GM23248 (cell line): ENCODE measurements around the gene GRK3. TPM values are rescaled to one million over a fixed set of nuclear protein-coding genes. Genes with fewer than 3 reads are reported as not detected.

ENCODE experiments used
- DNase-seq: peaks from one replicate; pipeline ENCODE4 v3.0.0-alpha.2; 2015
- H2AFZ ChIP-seq: fragments of 200-600 bp; sonication (generic); 2 replicates; pipeline ENCODE4 v1.6.1; 2016; ENCODE audit warnings: antibody characterized with exemption
- H3F3A ChIP-seq: fragments of 200-600 bp; sonication (generic); 2 replicates; pipeline ENCODE4 v1.6.1; 2016; ENCODE audit warnings: mild to moderate bottlenecking, antibody characterized with exemption, mixed run types; ENCODE audit not compliant: insufficient read depth
- H3K27ac ChIP-seq: fragments of 200-600 bp; sonication (generic); 2 replicates; pipeline ENCODE4 v1.5.1; 2016; ENCODE audit warnings: mild to moderate bottlenecking
- H3K27me3 ChIP-seq: fragments of 200-600 bp; sonication (generic); replicated peaks from 2 replicates; pipeline ENCODE4 v1.6.1; 2016; ENCODE audit warnings: mild to moderate bottlenecking; ENCODE audit not compliant: insufficient read depth
- H3K36me3 ChIP-seq: fragments of 200-600 bp; sonication (generic); 2 replicates; pipeline ENCODE4 v1.6.1; 2016; ENCODE audit warnings: low read depth, mild to moderate bottlenecking
- H3K4me1 ChIP-seq: fragments of 200-600 bp; sonication (generic); 2 replicates; pipeline ENCODE4 v1.6.1; 2016; ENCODE audit warnings: mild to moderate bottlenecking; ENCODE audit not compliant: insufficient read depth
- H3K4me2 ChIP-seq: fragments of 200-600 bp; sonication (generic); one replicate; pipeline ENCODE4 v1.6.1; 2016; ENCODE audit warnings: mild to moderate bottlenecking; ENCODE audit not compliant: unreplicated experiment
- H3K4me3 ChIP-seq: fragments of 200-600 bp; sonication (generic); 2 replicates; pipeline ENCODE4 v1.5.1; 2016; ENCODE audit warnings: mild to moderate bottlenecking
- H3K79me2 ChIP-seq: fragments of 200-600 bp; sonication (generic); 2 replicates; pipeline ENCODE4 v1.6.1; 2016; ENCODE audit warnings: mild to moderate bottlenecking; ENCODE audit not compliant: insufficient read depth
- H3K9ac ChIP-seq: fragments of 200-600 bp; sonication (generic); 2 replicates; pipeline ENCODE4 v1.6.1; 2016; ENCODE audit warnings: mild to moderate bottlenecking
- H3K9me2 ChIP-seq: fragments of 200-600 bp; sonication (generic); 2 replicates; pipeline ENCODE4 v1.6.1; 2016; ENCODE audit warnings: mixed run types, mild to moderate bottlenecking, moderate library complexity; ENCODE audit not compliant: insufficient read depth
- H3K9me3 ChIP-seq: fragments of 200-600 bp; sonication (generic); one replicate; pipeline ENCODE4 v1.6.1; 2017; ENCODE audit warnings: low read depth
- H4K20me1 ChIP-seq: fragments of 200-600 bp; sonication (generic); 2 replicates; pipeline ENCODE4 v1.6.0; 2016; ENCODE audit not compliant: insufficient read depth
- EZH2 ChIP-seq: fragments of 200-600 bp; sonication (generic); IDR thresholded peaks from 2 replicates; pipeline ENCODE4 v1.6.1; 2018; ENCODE audit warnings: antibody characterized with exemption, mild to moderate bottlenecking; ENCODE audit not compliant: insufficient read depth, poor library complexity, severe bottlenecking
- EZH2phosphoT487 ChIP-seq: fragments of 200-600 bp; sonication (generic); IDR thresholded peaks from 2 replicates; pipeline ENCODE4 v1.6.1; 2018; ENCODE audit warnings: antibody characterized with exemption, moderate library complexity, mild to moderate bottlenecking, low read depth; ENCODE audit not compliant: insufficient read depth
- WGBS, 2 experiments: methylation state at CpG; one replicate each; pipeline ENCODE4 v1.1.6; 2015 to 2017; ENCODE audit warnings: low lambda C conversion rate in 2 of 2, low coverage in 1 of 2; ENCODE audit errors: missing lambda C conversion rate in 2 of 2; 5-methylcytosine and 5-hydroxymethylcytosine counted together
- in situ Hi-C: fragments of 300-500 bp; cut with MboI; formaldehyde crosslinking; loops from 2 replicates; pipeline ENCODE4 v1.15.0; 2020
- polyA plus RNA-seq: library from polyadenylated mRNA; unstranded; fragments of >200 nt; fragmentation: Nextera tagmentation; extraction: Ambion mirVana; gene quantifications from 2 replicates; pipeline ENCODE4 v1.2.1, GENCODE V29; 2016
- total RNA-seq: library from RNA; depleted of rRNA; stranded (reverse); fragments of >200 nt; shearing (Covaris generic); gene quantifications from 2 replicates; pipeline ENCODE4 v1.2.3, GENCODE V29; 2014

The GRK3 gene
- total and polyA plus RNA-seq, 2 experiments from 2014 or later, result 0.08 to 0.11 TPM

DNA sequence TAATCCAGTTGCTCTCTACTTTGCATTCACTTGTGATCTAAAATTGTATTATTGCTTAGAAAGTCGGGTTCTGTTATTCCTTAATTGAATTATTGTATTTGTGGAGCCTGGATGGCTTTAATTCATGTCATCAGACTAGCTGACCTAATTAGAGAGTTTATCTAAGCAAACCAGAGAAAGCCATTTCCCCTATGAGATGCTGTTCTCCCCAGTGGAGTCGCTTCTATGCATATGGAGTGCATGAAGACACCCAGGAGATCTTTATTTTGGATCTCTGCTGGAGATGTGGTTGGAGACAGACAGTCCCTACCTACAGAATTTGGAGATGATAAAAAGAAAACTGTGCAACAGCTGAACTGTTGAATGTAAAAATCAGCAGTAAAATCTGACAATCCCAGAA, 132.3 kb downstream of the GRK3 start:
- no peak overlapping the region for H3K9ac ChIP-seq
- in situ Hi-C loops, result loop anchor here (10.0 kb wide), 1 partner anchor 232 kb away; no protein-coding TSS in a partner anchor
- TF ChIP-seq EZH2phosphoT487, result no peak
- TF ChIP-seq EZH2, result no peak
- H3F3A ChIP-seq, result no peaks in the 10 kb centered on the region
- H3K27ac ChIP-seq, result no peak overlapping the region
- WGBS, 2 experiments, result 30 to 42% methylated on average over 2 of the region's 2 CpGs
- no peaks in the 10 kb centered on the region for H3K9me2 ChIP-seq
- H3K4me1 ChIP-seq, result no peaks in the 10 kb centered on the region
- no peak overlapping the region for H2AFZ ChIP-seq
- no peaks in the 10 kb centered on the region for H4K20me1 ChIP-seq
- H3K4me3 ChIP-seq, result no peak overlapping the region
- H3K79me2 ChIP-seq, result no peaks in the 10 kb centered on the region
- no peaks in the 10 kb centered on the region for H3K36me3 ChIP-seq
- H3K27me3 ChIP-seq, result no peaks in the 10 kb centered on the region
- no peak for DNase-seq
- H3K4me2 ChIP-seq, result no peak overlapping the region
- H3K9me3 ChIP-seq, result no peaks in the 10 kb centered on the region

DNA sequence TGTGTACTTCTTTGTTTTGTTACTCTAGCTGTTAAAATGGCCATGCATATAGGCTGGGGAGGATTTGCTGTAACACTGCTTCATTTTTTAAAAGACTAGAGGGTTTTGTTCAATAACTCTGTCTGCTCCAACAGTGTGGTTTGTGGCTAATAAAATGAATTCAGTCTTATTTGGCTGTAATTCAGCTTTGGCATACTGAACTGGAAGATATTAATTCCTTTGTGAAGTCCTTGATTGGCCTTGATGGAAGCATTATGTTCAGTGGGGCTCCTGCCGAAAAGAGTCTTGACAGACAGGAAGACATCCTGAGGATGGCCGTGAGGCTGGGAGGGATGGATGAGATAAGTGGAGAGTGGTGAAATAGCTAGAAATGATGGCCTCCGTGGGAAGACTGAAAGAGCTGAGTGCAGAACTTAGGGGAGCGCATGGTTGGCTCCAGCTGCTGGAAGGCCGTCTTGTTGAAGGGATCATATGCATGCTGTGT, 132.7 kb downstream of the GRK3 start:
- H3K79me2 ChIP-seq, result no peaks in the 10 kb centered on the region
- no peaks in the 10 kb centered on the region for H3K27me3 ChIP-seq
- H3K9me3 ChIP-seq, result no peaks in the 10 kb centered on the region
- TF ChIP-seq EZH2, result no peak
- no peak for TF ChIP-seq EZH2phosphoT487
- H3F3A ChIP-seq, result no peaks in the 10 kb centered on the region
- no peak overlapping the region for H2AFZ ChIP-seq
- no peaks in the 10 kb centered on the region for H4K20me1 ChIP-seq
- no peak overlapping the region for H3K9ac ChIP-seq
- WGBS, 2 experiments, result 60 to 64% methylated on average over 5 of the region's 5 CpGs
- no peak overlapping the region for H3K27ac ChIP-seq
- no peak for DNase-seq
- no peaks in the 10 kb centered on the region for H3K4me1 ChIP-seq
- no peaks in the 10 kb centered on the region for H3K36me3 ChIP-seq
- H3K9me2 ChIP-seq, result no peaks in the 10 kb centered on the region
- in situ Hi-C loops, result loop anchor here (10.0 kb wide), 1 partner anchor 232 kb away; no protein-coding TSS in a partner anchor
- no peak overlapping the region for H3K4me2 ChIP-seq
- no peak overlapping the region for H3K4me3 ChIP-seq

DNA sequence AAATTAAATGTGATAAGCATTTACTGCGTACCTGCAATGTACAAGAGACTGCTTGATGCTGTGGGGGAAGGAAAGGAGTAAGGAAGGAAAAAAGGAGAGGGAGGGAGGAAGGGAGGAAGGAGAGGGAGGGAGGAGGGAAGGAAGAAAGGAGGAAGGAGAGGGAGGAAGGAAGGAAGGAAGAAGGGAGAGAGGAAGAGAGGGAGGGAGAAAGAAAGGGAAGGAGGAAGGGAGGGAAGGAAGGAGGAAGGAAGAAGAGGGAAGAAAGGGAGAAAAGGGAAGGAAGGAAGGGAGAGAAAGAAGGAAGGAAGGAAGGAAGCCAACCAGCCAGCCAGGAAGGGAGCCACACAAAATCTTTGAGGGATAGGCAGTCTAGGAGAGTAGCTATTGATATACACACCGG, 133.5 kb downstream of the GRK3 start:
- in situ Hi-C loops, result loop anchor here (10.0 kb wide), 1 partner anchor 233 kb away; no protein-coding TSS in a partner anchor
- Histone ChIP-seq H3F3A (no peaks in the 10 kb centered on the region), H3K36me3 (no peaks in the 10 kb centered on the region), H3K9ac (no peak overlapping the region), H3K9me2 (no peaks in the 10 kb centered on the region), H3K27me3 (no peaks in the 10 kb centered on the region), H3K79me2 (no peaks in the 10 kb centered on the region), H3K9me3 (no peaks in the 10 kb centered on the region), H3K4me2 (no peak overlapping the region), H4K20me1 (no peaks in the 10 kb centered on the region), H3K27ac (no peak overlapping the region), H2AFZ (no peak overlapping the region), H3K4me1 (no peaks in the 10 kb centered on the region), H3K4me3 (no peak overlapping the region)
- 89% methylated on average over 2 of the region's 2 CpGs for WGBS, 2 experiments
- no peak for TF ChIP-seq EZH2phosphoT487
- no peak for TF ChIP-seq EZH2
- no peak for DNase-seq

DNA sequence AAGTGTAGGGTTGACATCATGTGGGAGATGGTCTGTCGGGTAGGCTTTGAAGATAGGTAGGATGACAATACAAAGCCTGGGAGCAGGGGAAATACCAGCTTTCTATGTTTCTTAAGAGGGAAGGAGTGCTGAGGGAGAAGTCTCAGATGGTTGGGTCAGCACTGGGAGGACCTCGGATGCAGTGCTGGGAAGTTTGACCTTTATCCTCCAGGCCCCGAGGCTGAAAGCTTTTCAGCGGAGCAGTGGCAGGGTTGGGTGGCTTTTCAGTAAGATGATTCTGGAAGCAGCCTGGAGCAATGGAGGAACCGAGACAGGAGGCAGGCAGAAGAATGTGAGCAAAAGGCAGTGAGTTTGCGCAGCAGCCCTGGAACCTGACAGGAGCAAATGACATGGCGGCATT, 134.0 kb downstream of the GRK3 start:
- in situ Hi-C loops, result loop anchor here (10.0 kb wide), 1 partner anchor 234 kb away; no protein-coding TSS in a partner anchor
- DNase-seq, result no peak
- no peaks in the 10 kb centered on the region for H3K9me2 ChIP-seq
- H3K4me2 ChIP-seq, result no peak overlapping the region
- no peaks in the 10 kb centered on the region for H3K9me3 ChIP-seq
- H4K20me1 ChIP-seq, result no peaks in the 10 kb centered on the region
- H3K4me3 ChIP-seq, result no peak overlapping the region
- H3K27ac ChIP-seq, result no peak overlapping the region
- H2AFZ ChIP-seq, result no peak overlapping the region
- no peaks in the 10 kb centered on the region for H3F3A ChIP-seq
- 85 to 90% methylated on average over 7 of the region's 7 CpGs for WGBS, 2 experiments
- no peak for TF ChIP-seq EZH2phosphoT487
- TF ChIP-seq EZH2, result no peak
- H3K4me1 ChIP-seq, result no peaks in the 10 kb centered on the region
- no peaks in the 10 kb centered on the region for H3K79me2 ChIP-seq
- no peaks in the 10 kb centered on the region for H3K27me3 ChIP-seq
- no peak overlapping the region for H3K9ac ChIP-seq
- H3K36me3 ChIP-seq, result no peaks in the 10 kb centered on the region

DNA sequence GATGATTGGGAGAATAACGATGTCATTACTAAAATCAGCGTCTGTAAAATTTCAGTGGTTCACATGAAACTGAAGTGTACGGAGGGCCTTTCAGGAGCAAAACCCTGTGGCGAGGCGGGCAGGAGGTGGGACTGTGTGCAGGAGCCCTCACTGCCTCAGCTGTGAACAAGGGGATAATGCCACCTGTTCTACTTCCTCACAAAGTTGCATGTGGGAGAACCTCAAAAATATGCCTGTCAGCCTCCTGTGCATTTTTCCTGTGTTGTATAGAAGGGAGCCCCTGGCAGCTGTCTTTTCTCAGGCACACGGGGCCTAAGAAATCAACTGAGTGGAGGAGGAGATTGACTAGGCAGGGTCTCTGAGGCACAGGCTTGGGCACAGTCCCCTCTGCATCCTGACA, 134.5 kb downstream of the GRK3 start:
- Histone ChIP-seq H3K9ac (no peak overlapping the region), H3K36me3 (no peaks in the 10 kb centered on the region), H2AFZ (no peak overlapping the region), H3K9me3 (no peaks in the 10 kb centered on the region), H3K27me3 (no peaks in the 10 kb centered on the region), H3K4me2 (no peak overlapping the region), H3K79me2 (no peaks in the 10 kb centered on the region), H4K20me1 (no peaks in the 10 kb centered on the region), H3K9me2 (no peaks in the 10 kb centered on the region), H3K4me3 (no peak overlapping the region), H3K27ac (no peak overlapping the region), H3K4me1 (no peaks in the 10 kb centered on the region), H3F3A (no peaks in the 10 kb centered on the region)
- WGBS, 2 experiments, result 82 to 88% methylated on average over 6 of the region's 6 CpGs
- in situ Hi-C loops, result loop anchor here (10.0 kb wide), 1 partner anchor 234 kb away; no protein-coding TSS in a partner anchor
- no peak for DNase-seq
- TF ChIP-seq EZH2 (no peak), EZH2phosphoT487 (no peak)
